GM21381 (cell line): ENCODE measurements around the gene BDNF.

Source experiments
- ATAC-seq: cut with Tn5 transposase; IDR thresholded peaks from one replicate; pipeline ENCODE4 v1.9.1; 2021; ENCODE audit warnings: mild to moderate bottlenecking, moderate library complexity; ENCODE audit not compliant: unreplicated experiment

BDNF gene

GRCh38 chr11:27626938-27627586, 73.2 kb downstream of the BDNF start:
- ATAC-seq: no peak

GRCh38 chr11:27626269-27626937, 73.9 kb downstream of the BDNF start:
- no peak for ATAC-seq

- ATAC-seq: no peak
These were observed 74.8 kb downstream of the BDNF start for GRCh38 chr11:27625347-27625912.

- ATAC-seq: no peak
These were observed 76.2 kb downstream of the BDNF start for GRCh38 chr11:27623945-27624523.

GRCh38 chr11:27622541-27623300, 77.5 kb downstream of the BDNF start:
- ATAC-seq: no peak

GRCh38 chr11:27621405-27622161, 78.7 kb downstream of the BDNF start:
- ATAC-seq: no peak

- ATAC-seq: no peak
These were observed 80.4 kb downstream of the BDNF start for GRCh38 chr11:27619763-27620335.

- ATAC-seq: no peak
These were observed 81.1 kb downstream of the BDNF start for GRCh38 chr11:27619039-27619574.

- no peak for ATAC-seq
These were observed 81.9 kb downstream of the BDNF start for GRCh38 chr11:27618281-27618915.

GRCh38 chr11:27616711-27617110, 83.5 kb downstream of the BDNF start:
- no peak for ATAC-seq

- no peak for ATAC-seq
These were observed 84.4 kb downstream of the BDNF start for GRCh38 chr11:27615833-27616232.

- ATAC-seq: no peak
These were observed 86.2 kb downstream of the BDNF start for GRCh38 chr11:27614092-27614491.

- ATAC-seq: no peak
These were observed 87.0 kb downstream of the BDNF start for GRCh38 chr11:27612932-27613880.

- no peak for ATAC-seq
These were observed 88.3 kb downstream of the BDNF start for GRCh38 chr11:27611947-27612455.

- ATAC-seq: no peak
These were observed 88.9 kb downstream of the BDNF start for GRCh38 chr11:27611390-27611789.

- ATAC-seq: no peak
These were observed 89.3 kb downstream of the BDNF start for GRCh38 chr11:27610946-27611345.

GRCh38 chr11:27610280-27610679, 90.0 kb downstream of the BDNF start:
- ATAC-seq: no peak

GRCh38 chr11:27608951-27609350, 91.3 kb downstream of the BDNF start:
- no peak for ATAC-seq
